AG04449 (cell line): Measurements from ENCODE around the gene DVL2.

Experiments used
- CTCF ChIA-PET: fragments of 350-600 bp; formaldehyde crosslinking; extraction: SDS; loops from one replicate; lab custom pipeline; 2021; ENCODE audit warnings: antibody characterized with exemption; lab: Yijun Ruan, JAX
- POLR2A ChIA-PET: fragments of 400-600, 350-600 bp; formaldehyde crosslinking; extraction: SDS; loops from one replicate; lab custom pipeline; 2020; ENCODE audit warnings: antibody characterized with exemption, inconsistent platforms; lab: Yijun Ruan, JAX
- DNase-seq: peaks from one replicate; pipeline ENCODE4 v3.0.0-alpha.2; 2010; ENCODE audit warnings: low read depth, low spot score
- H3K4me3 ChIP-seq: 2 replicates; pipeline ENCODE4 v1.5.1; 2011; ENCODE audit warnings: low read depth, mild to moderate bottlenecking, control low read depth, low read length
- TF ChIP-seq, protein P1 (sequence below): IDR thresholded peaks from one replicate; pipeline ENCODE4 v1.5.1; 2011; ENCODE audit warnings: mild to moderate bottlenecking, moderate library complexity, low read length, control low read depth, inconsistent platforms; ENCODE audit not compliant: insufficient read depth; ENCODE audit errors: missing control alignments

DVL2 gene

DNA sequence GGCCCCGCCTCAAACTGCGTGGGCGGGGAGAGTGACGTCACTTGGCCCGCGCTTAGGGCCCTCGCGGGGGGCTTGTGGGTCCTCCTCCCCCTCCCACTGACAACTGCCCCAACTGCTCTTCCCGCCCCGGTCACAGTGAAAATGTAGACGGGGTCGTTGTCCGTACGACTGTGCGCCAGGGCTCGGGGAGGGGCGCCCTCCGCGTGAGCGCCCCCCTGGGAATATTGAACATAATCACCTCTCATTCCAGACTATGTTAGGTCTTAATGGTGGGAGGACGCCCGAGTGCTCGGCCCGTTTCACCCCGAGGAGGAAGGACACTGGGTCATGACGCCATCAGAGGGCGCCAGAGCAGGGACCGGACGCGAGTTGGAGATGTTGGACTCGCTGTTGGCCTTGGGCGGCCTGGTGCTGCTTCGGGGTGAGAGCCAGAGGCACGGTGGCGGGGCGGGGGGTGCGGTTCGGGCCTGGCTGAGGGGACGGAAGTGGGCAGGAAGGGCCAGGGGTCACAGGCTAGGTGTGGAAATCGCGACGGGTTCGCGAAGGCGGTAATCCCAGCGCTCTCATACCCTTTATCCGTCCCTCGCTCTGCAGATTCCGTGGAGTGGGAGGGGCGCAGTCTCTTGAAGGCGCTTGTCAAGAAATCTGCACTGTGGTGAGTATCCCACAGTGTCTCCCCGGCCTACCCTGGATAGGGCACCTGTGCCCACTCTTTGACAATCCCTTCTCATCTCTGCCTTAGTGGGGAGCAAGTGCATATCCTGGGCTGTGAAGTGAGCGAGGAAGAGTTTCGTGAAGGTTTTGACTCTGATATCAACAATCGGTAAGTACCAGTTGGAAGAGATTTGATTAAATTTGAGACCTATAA is 18.1 kb upstream of the DVL2 start, which contains the start of gene ELP5:
Gene ELP5 (plus strand): TSS at position 40 of the 868 bp plus-strand sequence. CDS start 336 bp downstream, at position 376.
- peak; percentile 60 for DNase-seq

DNA sequence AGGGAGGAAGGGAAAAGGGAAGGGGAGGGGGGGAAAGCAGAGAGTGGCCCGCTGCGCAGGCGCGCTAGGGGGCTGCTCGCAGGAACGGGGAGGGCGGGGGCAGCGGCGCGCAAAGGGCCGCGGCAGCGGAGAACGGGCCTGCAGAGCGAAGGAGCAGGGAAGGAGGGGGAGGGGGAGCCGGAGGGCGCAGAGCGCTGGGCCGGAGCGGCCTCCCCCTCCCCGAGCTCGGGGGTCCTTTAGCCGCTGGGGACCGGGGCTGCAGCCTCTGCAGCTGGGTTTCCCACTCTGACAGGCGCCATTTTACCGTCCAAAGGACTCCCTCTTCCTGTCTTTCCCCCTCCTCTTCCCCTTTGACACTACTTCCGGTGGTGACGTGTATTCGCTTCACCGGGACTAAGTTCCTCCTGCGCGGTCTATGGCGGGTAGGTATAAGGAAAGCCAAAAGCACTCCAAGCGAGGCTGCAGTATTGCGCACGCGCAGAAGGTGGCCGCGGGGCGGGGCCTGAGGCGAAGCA is 17.4 kb upstream of the DVL2 start, which contains the start of gene CTDNEP1:
Gene CTDNEP1 (minus strand): TSS at position 74 of the 515 bp plus-strand sequence. CDS start 438 bp downstream, outside the sequence.
- POLR2A ChIA-PET, result interaction anchor here (0.9 to 1.2 kb wide), 3 partner anchors 9 to 12 kb away, joined by 3 to 7 read pairs (median 6); partner anchors contain the start of genes GABARAP and PHF23
- CTCF ChIA-PET, result interaction anchor here (0.8 to 1.3 kb wide), 5 partner anchors 11 to 309 kb away, joined by 3 to 5 read pairs (median 3); no protein-coding TSS in a partner anchor
- TF ChIP-seq, protein P1, sequence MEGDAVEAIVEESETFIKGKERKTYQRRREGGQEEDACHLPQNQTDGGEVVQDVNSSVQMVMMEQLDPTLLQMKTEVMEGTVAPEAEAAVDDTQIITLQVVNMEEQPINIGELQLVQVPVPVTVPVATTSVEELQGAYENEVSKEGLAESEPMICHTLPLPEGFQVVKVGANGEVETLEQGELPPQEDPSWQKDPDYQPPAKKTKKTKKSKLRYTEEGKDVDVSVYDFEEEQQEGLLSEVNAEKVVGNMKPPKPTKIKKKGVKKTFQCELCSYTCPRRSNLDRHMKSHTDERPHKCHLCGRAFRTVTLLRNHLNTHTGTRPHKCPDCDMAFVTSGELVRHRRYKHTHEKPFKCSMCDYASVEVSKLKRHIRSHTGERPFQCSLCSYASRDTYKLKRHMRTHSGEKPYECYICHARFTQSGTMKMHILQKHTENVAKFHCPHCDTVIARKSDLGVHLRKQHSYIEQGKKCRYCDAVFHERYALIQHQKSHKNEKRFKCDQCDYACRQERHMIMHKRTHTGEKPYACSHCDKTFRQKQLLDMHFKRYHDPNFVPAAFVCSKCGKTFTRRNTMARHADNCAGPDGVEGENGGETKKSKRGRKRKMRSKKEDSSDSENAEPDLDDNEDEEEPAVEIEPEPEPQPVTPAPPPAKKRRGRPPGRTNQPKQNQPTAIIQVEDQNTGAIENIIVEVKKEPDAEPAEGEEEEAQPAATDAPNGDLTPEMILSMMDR, result no peak
- H3K4me3 ChIP-seq, result peak within 1 kb of the TSS; percentile 88
- peak; percentile 99 for DNase-seq

More for the DNA sequence above, 18.1 kb upstream of the DVL2 start, which contains the start of gene ELP5:
- ChIA-PET POLR2A (interaction anchor here (1.0 to 1.2 kb wide), 2 partner anchors 10 to 13 kb away, joined by 3 to 6 read pairs; partner anchors contain the start of gene PHF23), CTCF (interaction anchor here (1.3 kb wide), 1 partner anchor 43 kb away, joined by 3 read pairs; no protein-coding TSS in a partner anchor)
- TF ChIP-seq, protein P1, result peak; percentile 24
- H3K4me3 ChIP-seq, result peak within 1 kb of the TSS; percentile 88

DNA sequence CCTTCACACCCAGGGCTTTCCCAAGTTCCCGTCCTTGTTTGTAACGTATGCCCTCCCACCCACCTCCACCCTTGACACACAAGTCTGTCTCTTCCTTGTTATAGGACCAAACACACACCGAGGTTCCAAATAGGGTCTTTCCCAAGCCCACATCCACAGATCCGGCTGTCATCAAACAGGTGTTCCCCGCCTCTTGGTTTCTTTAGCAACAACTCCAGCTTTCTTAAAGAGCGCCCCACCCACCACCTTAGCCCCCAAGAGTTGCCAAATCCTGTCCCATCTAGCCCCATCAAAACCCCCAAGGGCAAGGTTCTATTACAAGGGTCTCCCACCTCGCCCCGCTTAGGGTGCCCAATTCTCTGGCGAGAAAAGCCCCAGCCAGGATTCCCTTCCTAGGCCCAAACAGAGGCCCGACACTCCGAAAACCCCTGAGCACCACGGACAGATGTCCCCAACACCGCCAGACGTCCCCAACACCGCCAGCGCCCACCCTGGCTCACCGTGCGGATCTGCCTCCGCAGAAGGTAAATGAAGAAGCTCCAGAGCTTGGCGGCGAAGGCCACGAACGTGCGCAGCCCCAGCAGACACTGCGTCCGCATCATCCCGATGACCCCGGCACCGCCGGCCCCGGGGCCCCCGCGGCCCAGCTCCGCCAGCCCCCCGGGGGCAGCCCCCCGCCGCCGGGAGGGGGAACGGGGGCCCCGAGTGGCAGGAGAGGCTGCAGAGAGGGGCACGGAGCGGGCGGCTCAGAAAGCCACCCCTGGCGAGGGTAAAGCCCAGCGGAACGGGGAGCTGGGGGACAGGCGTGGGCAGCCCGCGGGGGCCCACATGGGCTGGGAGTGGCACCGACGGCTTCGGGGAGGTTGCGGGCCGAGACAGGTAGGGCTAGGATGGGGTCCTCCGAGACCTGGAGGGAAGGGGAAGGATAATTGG is 16.6 kb upstream of the DVL2 start:
- peak overlapping the region; percentile 88 for H3K4me3 ChIP-seq
- ChIA-PET POLR2A (interaction anchor here (0.9 to 1.5 kb wide), 4 partner anchors 8 to 12 kb away, joined by 3 to 7 read pairs (median 5); partner anchors contain the start of genes GABARAP and PHF23), CTCF (interaction anchor here (0.8 to 1.3 kb wide), 5 partner anchors 10 to 310 kb away, joined by 3 to 5 read pairs (median 3); no protein-coding TSS in a partner anchor)
- no peak for DNase-seq
- TF ChIP-seq, protein P1, result no peak

DNA sequence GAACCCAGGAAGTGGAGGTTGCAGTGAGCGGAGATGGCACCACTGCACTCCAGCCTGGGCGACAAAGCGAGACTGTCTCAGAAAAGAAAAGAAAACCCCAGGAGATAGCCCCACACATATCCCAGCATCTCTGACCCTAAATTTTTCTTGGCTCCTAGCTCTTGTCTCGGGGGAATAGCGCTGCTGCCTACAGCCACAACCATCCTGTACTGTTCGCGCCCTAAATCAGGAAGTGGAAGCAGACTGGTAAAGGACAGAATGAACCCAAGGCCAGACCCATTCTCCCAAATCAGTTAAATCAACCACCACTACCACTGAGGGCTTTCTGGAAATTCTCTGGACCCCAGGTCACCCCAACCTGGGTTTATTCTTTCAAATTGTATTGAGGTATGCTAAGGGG is 15.5 kb upstream of the DVL2 start:
- POLR2A ChIA-PET, result interaction anchor here (1.5 kb wide), 1 partner anchor 9 kb away, joined by 4 read pairs; no protein-coding TSS in a partner anchor
- CTCF ChIA-PET, result interaction anchor here (1.5 to 1.6 kb wide), 2 partner anchors 46 to 204 kb away, joined by 4 to 5 read pairs; no protein-coding TSS in a partner anchor

DNA sequence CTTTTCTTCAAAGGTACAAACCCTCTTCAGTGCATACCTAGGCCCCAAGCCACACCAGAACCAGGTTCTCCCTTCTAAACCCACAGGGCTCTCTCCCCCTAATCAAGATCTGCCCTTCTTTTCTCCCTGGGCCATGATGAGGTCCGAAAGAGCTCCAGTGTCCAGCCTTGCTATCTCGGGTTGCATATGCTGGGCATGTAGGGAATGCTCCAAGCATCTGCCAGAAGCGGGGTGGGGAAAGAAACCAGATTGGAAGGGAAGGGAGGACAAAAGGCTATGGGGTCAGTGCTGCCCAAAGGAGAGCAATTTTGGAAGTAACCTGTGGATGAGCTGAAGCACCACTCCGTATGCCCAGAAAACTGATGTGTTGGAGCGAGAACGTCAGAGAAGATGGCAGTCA is 14.9 kb upstream of the DVL2 start:
- TF ChIP-seq, protein P1, result no peak
- CTCF ChIA-PET, result interaction anchor here (1.0 to 1.6 kb wide), 3 partner anchors 47 to 204 kb away, joined by 4 to 5 read pairs (median 4); partner anchors contain the start of gene KCTD11
- POLR2A ChIA-PET, result interaction anchor here (1.5 kb wide), 1 partner anchor 8 kb away, joined by 4 read pairs; no protein-coding TSS in a partner anchor
- no peak for DNase-seq
- no peak overlapping the region for H3K4me3 ChIP-seq

More for the DNA sequence above, 15.5 kb upstream of the DVL2 start:
- H3K4me3 ChIP-seq, result peak overlapping the region; percentile 88
- TF ChIP-seq, protein P1, result no peak
- DNase-seq, result no peak
